ENCODE data around the gene SHB.
"Not testable (repeated sequence)": the region's sequence is repeated elsewhere in the genome, so short reads cannot be mapped to it uniquely, and the experiment has no call there.

Gene SHB

DNA sequence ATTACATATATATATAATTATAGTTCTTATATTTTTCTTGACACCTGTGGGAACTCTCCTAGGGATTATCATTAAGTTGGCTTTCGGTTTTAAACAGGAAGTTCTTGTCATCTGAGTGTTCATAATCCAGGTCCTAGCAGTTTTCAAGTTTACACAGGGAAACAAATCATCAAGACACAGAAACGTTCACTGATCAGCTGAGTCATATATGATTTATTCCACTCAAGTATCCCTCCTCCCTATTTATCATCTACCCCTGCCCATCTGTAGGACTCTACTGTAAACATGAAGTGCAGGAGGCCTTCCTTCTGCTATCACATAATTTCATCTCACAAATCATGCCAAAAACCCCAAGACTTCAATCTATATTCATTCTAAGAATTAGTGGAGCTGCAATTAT is 171.4 kb downstream of the SHB start:
- H3K4me3 ChIP-seq (ENCODE audit: low read length), result no peak overlapping the region

GRCh38 chr9:37892063-37892462 is 177.0 kb downstream of the SHB start:
- Histone ChIP-seq H2AFZ (ENCODE audit: low read length) (no peak overlapping the region), H3K4me2 (ENCODE audit: low read depth, low read length) (no peak overlapping the region), H3K4me1 (ENCODE audit: low read length) (no peaks in the 10 kb centered on the region), H3K36me3 (replicated peaks; ENCODE audit: insufficient read depth, low read length) (peaks cover 6% of the 10 kb centered on the region; the same call in 1 of the 2 replicates), H3K9me2 (replicated peaks; ENCODE audit: insufficient read depth, low read length) (no peaks in the 10 kb centered on the region), H3K9me3 (replicated peaks; ENCODE audit: insufficient read depth, low read length) (no peaks in the 10 kb centered on the region), H3K27me3 (replicated peaks; ENCODE audit: insufficient read depth, low read length) (no peaks in the 10 kb centered on the region), H3F3A (ENCODE audit: insufficient read depth, low read length) (no peaks in the 10 kb centered on the region), H4K20me1 (ENCODE audit: insufficient read depth, low read length) (no peaks in the 10 kb centered on the region), H3K9ac (ENCODE audit: low read length) (no peak overlapping the region), H3K79me2 (ENCODE audit: low read length) (peaks cover 67% of the 10 kb centered on the region), H3K4me3 (ENCODE audit: low read length) (no peak overlapping the region), H3K27ac (ENCODE audit: low read length) (no peak overlapping the region)
- TF ChIP-seq, protein P1, sequence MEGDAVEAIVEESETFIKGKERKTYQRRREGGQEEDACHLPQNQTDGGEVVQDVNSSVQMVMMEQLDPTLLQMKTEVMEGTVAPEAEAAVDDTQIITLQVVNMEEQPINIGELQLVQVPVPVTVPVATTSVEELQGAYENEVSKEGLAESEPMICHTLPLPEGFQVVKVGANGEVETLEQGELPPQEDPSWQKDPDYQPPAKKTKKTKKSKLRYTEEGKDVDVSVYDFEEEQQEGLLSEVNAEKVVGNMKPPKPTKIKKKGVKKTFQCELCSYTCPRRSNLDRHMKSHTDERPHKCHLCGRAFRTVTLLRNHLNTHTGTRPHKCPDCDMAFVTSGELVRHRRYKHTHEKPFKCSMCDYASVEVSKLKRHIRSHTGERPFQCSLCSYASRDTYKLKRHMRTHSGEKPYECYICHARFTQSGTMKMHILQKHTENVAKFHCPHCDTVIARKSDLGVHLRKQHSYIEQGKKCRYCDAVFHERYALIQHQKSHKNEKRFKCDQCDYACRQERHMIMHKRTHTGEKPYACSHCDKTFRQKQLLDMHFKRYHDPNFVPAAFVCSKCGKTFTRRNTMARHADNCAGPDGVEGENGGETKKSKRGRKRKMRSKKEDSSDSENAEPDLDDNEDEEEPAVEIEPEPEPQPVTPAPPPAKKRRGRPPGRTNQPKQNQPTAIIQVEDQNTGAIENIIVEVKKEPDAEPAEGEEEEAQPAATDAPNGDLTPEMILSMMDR (IDR thresholded peaks at IDR 0.05; ENCODE audit: low read length), result no peak
- TF ChIP-seq EZH2 (optimal IDR thresholded peaks at IDR 0.05; ENCODE audit: low read depth, low read length) (no peak), EZH2phosphoT487 (IDR thresholded peaks at IDR 0.05; ENCODE audit: low read length) (no peak)
- DNase-seq, result no peak

More for the DNA sequence above, 171.4 kb downstream of the SHB start:
- Histone ChIP-seq H3K9ac (ENCODE audit: low read length) (no peak overlapping the region), H3K4me2 (ENCODE audit: low read depth, low read length) (no peak overlapping the region), H2AFZ (ENCODE audit: low read length) (no peak overlapping the region), H3F3A (ENCODE audit: insufficient read depth, low read length) (no peaks in the 10 kb centered on the region), H3K9me3 (replicated peaks; ENCODE audit: insufficient read depth, low read length) (no peaks in the 10 kb centered on the region), H3K4me1 (ENCODE audit: low read length) (peaks cover 22% of the 10 kb centered on the region), H3K36me3 (replicated peaks; ENCODE audit: insufficient read depth, low read length) (peaks cover 12% of the 10 kb centered on the region; the same call in 1 of the 2 replicates), H3K27ac (ENCODE audit: low read length) (0 out of 2 replicates have a peak overlapping the region, but pooled peaks have one; percentile 17), H3K27me3 (replicated peaks; ENCODE audit: insufficient read depth, low read length) (no peaks in the 10 kb centered on the region), H4K20me1 (ENCODE audit: insufficient read depth, low read length) (no peaks in the 10 kb centered on the region), H3K9me2 (replicated peaks; ENCODE audit: insufficient read depth, low read length) (no peaks in the 10 kb centered on the region), H3K79me2 (ENCODE audit: low read length) (peaks cover 78% of the 10 kb centered on the region)
- DNase-seq, result no peak
- no peak for TF ChIP-seq EZH2 (optimal IDR thresholded peaks at IDR 0.05; ENCODE audit: low read depth, low read length)
- TF ChIP-seq, protein P1 (IDR thresholded peaks at IDR 0.05; ENCODE audit: low read length), result no peak

DNA sequence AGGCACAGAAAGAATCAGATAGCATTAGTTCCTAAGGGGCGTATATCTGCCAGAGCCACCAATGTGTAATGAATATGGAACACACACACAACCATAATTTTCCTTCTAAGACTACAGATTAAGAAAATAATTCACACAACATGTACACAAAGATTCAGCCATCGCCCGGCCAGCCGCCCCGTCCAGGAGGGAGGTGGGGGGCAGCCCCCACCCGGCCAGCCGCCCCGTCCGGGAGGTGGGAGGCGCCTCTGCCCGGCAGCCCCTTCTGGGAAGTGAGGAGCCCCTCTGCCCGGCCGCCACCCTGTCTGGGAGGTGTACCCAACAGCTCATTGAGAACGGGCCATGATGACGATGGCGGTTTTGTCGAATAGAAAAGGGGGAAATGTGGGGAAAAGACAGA is 178.0 kb downstream of the SHB start:
- not testable (repeated sequence) for H3K4me3 ChIP-seq (ENCODE audit: low read length); H3K27ac ChIP-seq (ENCODE audit: low read length); H3K9ac ChIP-seq (ENCODE audit: low read length); H3K4me1 ChIP-seq (ENCODE audit: low read length); DNase-seq; H4K20me1 ChIP-seq (ENCODE audit: insufficient read depth, low read length); H3F3A ChIP-seq (ENCODE audit: insufficient read depth, low read length); H3K4me2 ChIP-seq (ENCODE audit: low read depth, low read length); H3K9me2 ChIP-seq (replicated peaks; ENCODE audit: insufficient read depth, low read length); H3K27me3 ChIP-seq (replicated peaks; ENCODE audit: insufficient read depth, low read length); H3K36me3 ChIP-seq (replicated peaks; ENCODE audit: insufficient read depth, low read length); H2AFZ ChIP-seq (ENCODE audit: low read length); H3K9me3 ChIP-seq (replicated peaks; ENCODE audit: insufficient read depth, low read length)
- peaks cover 59% of the 10 kb centered on the region for H3K79me2 ChIP-seq (ENCODE audit: low read length)

- H3K36me3 ChIP-seq (replicated peaks; ENCODE audit: insufficient read depth, low read length), result no peaks in the 10 kb centered on the region
- no peaks in the 10 kb centered on the region for H3K9me3 ChIP-seq (replicated peaks; ENCODE audit: insufficient read depth, low read length)
- H4K20me1 ChIP-seq (ENCODE audit: insufficient read depth, low read length), result no peaks in the 10 kb centered on the region
- H3K79me2 ChIP-seq (ENCODE audit: low read length), result peaks cover 49% of the 10 kb centered on the region
- H3K27ac ChIP-seq (ENCODE audit: low read length), result no peak overlapping the region
- no peak overlapping the region for H3K9ac ChIP-seq (ENCODE audit: low read length)
- no peaks in the 10 kb centered on the region for H3K27me3 ChIP-seq (replicated peaks; ENCODE audit: insufficient read depth, low read length)
- no peaks in the 10 kb centered on the region for H3K4me1 ChIP-seq (ENCODE audit: low read length)
- no peaks in the 10 kb centered on the region for H3K9me2 ChIP-seq (replicated peaks; ENCODE audit: insufficient read depth, low read length)
- H3K4me2 ChIP-seq (ENCODE audit: low read depth, low read length), result no peak overlapping the region
- no peak for DNase-seq
- no peak overlapping the region for H2AFZ ChIP-seq (ENCODE audit: low read length)
- TF ChIP-seq EZH2 (optimal IDR thresholded peaks at IDR 0.05; ENCODE audit: low read depth, low read length), result no peak
- TF ChIP-seq, protein P1 (IDR thresholded peaks at IDR 0.05; ENCODE audit: low read length), result no peak
- TF ChIP-seq EZH2phosphoT487 (IDR thresholded peaks at IDR 0.05; ENCODE audit: low read length), result no peak
- H3K4me3 ChIP-seq (ENCODE audit: low read length), result no peak overlapping the region
- no peaks in the 10 kb centered on the region for H3F3A ChIP-seq (ENCODE audit: insufficient read depth, low read length)
Measured at GRCh38 chr9:37889536-37889935, 179.5 kb downstream of the SHB start.

GRCh38 chr9:37887977-37888583 is 180.9 kb downstream of the SHB start:
- not testable (repeated sequence) for H4K20me1 ChIP-seq (ENCODE audit: insufficient read depth, low read length); H3K27me3 ChIP-seq (replicated peaks; ENCODE audit: insufficient read depth, low read length); H3K4me2 ChIP-seq (ENCODE audit: low read depth, low read length); H3K4me1 ChIP-seq (ENCODE audit: low read length); H3K4me3 ChIP-seq (ENCODE audit: low read length); H3K9me3 ChIP-seq (replicated peaks; ENCODE audit: insufficient read depth, low read length); H3K9ac ChIP-seq (ENCODE audit: low read length); DNase-seq; H3F3A ChIP-seq (ENCODE audit: insufficient read depth, low read length); H3K27ac ChIP-seq (ENCODE audit: low read length); H3K36me3 ChIP-seq (replicated peaks; ENCODE audit: insufficient read depth, low read length); H2AFZ ChIP-seq (ENCODE audit: low read length); H3K9me2 ChIP-seq (replicated peaks; ENCODE audit: insufficient read depth, low read length)
- peaks cover 47% of the 10 kb centered on the region for H3K79me2 ChIP-seq (ENCODE audit: low read length)
